ENCODE data around the gene ALPI.
"Not testable (repeated sequence)": the region's sequence is repeated elsewhere in the genome, so short reads cannot be mapped to it uniquely, and the experiment has no call there.

The ALPI gene

GRCh38 chr2:232440220-232441018 lies 15.5 kb upstream of the ALPI start:
- H3K9me3 ChIP-seq (ENCODE audit: control insufficient read depth, insufficient read depth, low read depth, low read length); H3K36me3 ChIP-seq (ENCODE audit: control insufficient read depth in 2 of 2, insufficient read depth in 1 of 2, low read length in 2 of 2); H3K4me3 ChIP-seq (ENCODE audit: low read depth, low read length); POLR2A ChIA-PET; H3K4me1 ChIP-seq (ENCODE audit: control insufficient read depth, insufficient read depth, low read length); H3K27ac ChIP-seq (ENCODE audit: extremely low read depth, low read depth, low read length): not testable (repeated sequence)
- peak; percentile 53; the same call in 1 of the 2 replicates for TF ChIP-seq ZBTB8A (tag by site-specific recombination; IDR thresholded peaks at IDR 0.05)
- TF ChIP-seq, protein P1, sequence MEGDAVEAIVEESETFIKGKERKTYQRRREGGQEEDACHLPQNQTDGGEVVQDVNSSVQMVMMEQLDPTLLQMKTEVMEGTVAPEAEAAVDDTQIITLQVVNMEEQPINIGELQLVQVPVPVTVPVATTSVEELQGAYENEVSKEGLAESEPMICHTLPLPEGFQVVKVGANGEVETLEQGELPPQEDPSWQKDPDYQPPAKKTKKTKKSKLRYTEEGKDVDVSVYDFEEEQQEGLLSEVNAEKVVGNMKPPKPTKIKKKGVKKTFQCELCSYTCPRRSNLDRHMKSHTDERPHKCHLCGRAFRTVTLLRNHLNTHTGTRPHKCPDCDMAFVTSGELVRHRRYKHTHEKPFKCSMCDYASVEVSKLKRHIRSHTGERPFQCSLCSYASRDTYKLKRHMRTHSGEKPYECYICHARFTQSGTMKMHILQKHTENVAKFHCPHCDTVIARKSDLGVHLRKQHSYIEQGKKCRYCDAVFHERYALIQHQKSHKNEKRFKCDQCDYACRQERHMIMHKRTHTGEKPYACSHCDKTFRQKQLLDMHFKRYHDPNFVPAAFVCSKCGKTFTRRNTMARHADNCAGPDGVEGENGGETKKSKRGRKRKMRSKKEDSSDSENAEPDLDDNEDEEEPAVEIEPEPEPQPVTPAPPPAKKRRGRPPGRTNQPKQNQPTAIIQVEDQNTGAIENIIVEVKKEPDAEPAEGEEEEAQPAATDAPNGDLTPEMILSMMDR (tag by site-specific recombination; IDR thresholded peaks at IDR 0.05), result peak; percentile 95
- TF ChIP-seq ZNF654 (tag by site-specific recombination; IDR thresholded peaks at IDR 0.05; ENCODE audit: low read depth), result peak; percentile 77
- TF ChIP-seq KLF8 (tag by site-specific recombination; IDR thresholded peaks at IDR 0.05), result 0 out of 2 replicates have a peak, but pooled peaks have one; percentile 14
- peak; percentile 98 for TF ChIP-seq SCRT2 (tag by site-specific recombination; IDR thresholded peaks at IDR 0.05)
- TF ChIP-seq ZSCAN30 (tag by site-specific recombination; IDR thresholded peaks at IDR 0.05), result 0 out of 2 replicates have a peak, but pooled peaks have one; percentile 53
- TF ChIP-seq SCRT1 (tag by site-specific recombination; IDR thresholded peaks at IDR 0.05; ENCODE audit: borderline replicate concordance), result peak; percentile 88
- CTCF ChIA-PET, result interaction anchor here (0.6 to 2.9 kb wide), 29 partner anchors 10 to 640 kb away, joined by 3 to 49 read pairs (median 4); no protein-coding TSS in a partner anchor

- Histone ChIP-seq H3K27ac (ENCODE audit: extremely low read depth, low read depth, low read length) (no peak overlapping the region), H3K4me3 (ENCODE audit: low read depth, low read length) (no peak overlapping the region), H3K36me3 (ENCODE audit: control insufficient read depth in 2 of 2, insufficient read depth in 1 of 2, low read length in 2 of 2) (no peaks in the 10 kb centered on the region), H3K9me3 (ENCODE audit: control insufficient read depth, insufficient read depth, low read depth, low read length) (no peaks in the 10 kb centered on the region), H3K4me1 (ENCODE audit: control insufficient read depth, insufficient read depth, low read length) (no peaks in the 10 kb centered on the region)
- POLR2A ChIA-PET, result no interaction called here
- CTCF ChIA-PET, result interaction anchor here (0.7 to 2.9 kb wide), 11 partner anchors 13 to 646 kb away, joined by 3 to 49 read pairs (median 7); no protein-coding TSS in a partner anchor
- TF ChIP-seq, protein P2, sequence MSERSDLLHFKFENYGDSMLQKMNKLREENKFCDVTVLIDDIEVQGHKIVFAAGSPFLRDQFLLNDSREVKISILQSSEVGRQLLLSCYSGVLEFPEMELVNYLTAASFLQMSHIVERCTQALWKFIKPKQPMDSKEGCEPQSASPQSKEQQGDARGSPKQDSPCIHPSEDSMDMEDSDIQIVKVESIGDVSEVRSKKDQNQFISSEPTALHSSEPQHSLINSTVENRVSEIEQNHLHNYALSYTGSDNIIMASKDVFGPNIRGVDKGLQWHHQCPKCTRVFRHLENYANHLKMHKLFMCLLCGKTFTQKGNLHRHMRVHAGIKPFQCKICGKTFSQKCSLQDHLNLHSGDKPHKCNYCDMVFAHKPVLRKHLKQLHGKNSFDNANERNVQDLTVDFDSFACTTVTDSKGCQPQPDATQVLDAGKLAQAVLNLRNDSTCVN (tag by site-specific recombination; optimal IDR thresholded peaks at IDR 0.05), result no peak
- no peak for TF ChIP-seq ZNF10 (tag by site-specific recombination; IDR thresholded peaks at IDR 0.05)
- no peak for TF ChIP-seq OVOL3 (tag by site-specific recombination; IDR thresholded peaks at IDR 0.05)
- TF ChIP-seq ZNF416 (tag by site-specific recombination; IDR thresholded peaks at IDR 0.05), result no peak
- no peak for TF ChIP-seq ZNF626 (tag by site-specific recombination; IDR thresholded peaks at IDR 0.05)
- no peak for TF ChIP-seq ZNF791 (tag by site-specific recombination; IDR thresholded peaks at IDR 0.05)
- no peak for TF ChIP-seq ZNF792 (tag by site-specific recombination; IDR thresholded peaks at IDR 0.05)
- TF ChIP-seq ZNF548 (tag by site-specific recombination; IDR thresholded peaks at IDR 0.05), result no peak
- TF ChIP-seq ZNF555 (tag by site-specific recombination; conservative IDR thresholded peaks at IDR 0.05), result no peak
- TF ChIP-seq ZNF658 (tag by site-specific recombination; IDR thresholded peaks at IDR 0.05), result no peak
- no peak for TF ChIP-seq ZNF274 (IDR thresholded peaks at IDR 0.05; ENCODE audit: low read length)
- TF ChIP-seq ZNF274 (tag by site-specific recombination; IDR thresholded peaks at IDR 0.05; ENCODE audit: borderline replicate concordance), result no peak
- TF ChIP-seq, protein P3, sequence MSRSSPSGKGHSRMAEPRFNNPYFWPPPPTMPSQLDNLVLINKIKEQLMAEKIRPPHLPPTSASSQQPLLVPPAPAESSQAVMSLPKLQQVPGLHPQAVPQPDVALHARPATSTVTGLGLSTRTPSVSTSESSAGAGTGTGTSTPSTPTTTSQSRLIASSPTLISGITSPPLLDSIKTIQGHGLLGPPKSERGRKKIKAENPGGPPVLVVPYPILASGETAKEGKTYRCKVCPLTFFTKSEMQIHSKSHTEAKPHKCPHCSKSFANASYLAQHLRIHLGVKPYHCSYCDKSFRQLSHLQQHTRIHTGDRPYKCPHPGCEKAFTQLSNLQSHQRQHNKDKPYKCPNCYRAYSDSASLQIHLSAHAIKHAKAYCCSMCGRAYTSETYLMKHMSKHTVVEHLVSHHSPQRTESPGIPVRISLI (tag by site-specific recombination; IDR thresholded peaks at IDR 0.05), result no peak
- no peak for TF ChIP-seq PRDM2 (tag by site-specific recombination; IDR thresholded peaks at IDR 0.05; ENCODE audit: borderline replicate concordance)
Observed at GRCh38 chr2:232441147-232441651, 14.8 kb upstream of the ALPI start.
